ENCODE data around the gene KLHL26. TPM values are rescaled to one million over a fixed set of nuclear protein-coding genes. Genes with fewer than 3 reads are reported as not detected.

Gene KLHL26
- total and polyA plus RNA-seq, 9 of the 15 experiments (the other 6 are each of a cell fraction or from before 2014, with no cell fraction given): 0.13 to 13.3 (median 1.4) TPM

DNA sequence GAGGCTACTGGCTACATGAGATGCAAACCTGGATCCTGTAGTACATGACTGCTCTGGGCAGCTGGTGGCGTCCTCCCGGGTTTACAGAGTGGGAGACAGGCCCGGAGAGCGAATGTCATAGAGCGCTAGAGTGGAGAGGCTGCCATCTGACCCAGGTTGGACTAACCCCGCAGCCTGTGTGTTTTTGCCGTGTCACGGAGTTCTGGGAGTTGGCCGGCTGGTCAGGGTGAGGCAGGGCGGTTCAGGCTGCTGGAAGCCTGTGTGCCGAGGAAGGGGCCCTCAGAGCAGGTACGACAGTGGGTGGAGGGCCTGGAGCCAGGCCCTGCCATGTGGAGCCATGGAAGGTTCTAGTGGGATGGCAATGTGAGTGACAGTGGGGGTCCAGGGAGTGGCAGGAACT, 59.2 kb downstream of the KLHL26 start (continued):
- TF ChIP-seq, protein P1, sequence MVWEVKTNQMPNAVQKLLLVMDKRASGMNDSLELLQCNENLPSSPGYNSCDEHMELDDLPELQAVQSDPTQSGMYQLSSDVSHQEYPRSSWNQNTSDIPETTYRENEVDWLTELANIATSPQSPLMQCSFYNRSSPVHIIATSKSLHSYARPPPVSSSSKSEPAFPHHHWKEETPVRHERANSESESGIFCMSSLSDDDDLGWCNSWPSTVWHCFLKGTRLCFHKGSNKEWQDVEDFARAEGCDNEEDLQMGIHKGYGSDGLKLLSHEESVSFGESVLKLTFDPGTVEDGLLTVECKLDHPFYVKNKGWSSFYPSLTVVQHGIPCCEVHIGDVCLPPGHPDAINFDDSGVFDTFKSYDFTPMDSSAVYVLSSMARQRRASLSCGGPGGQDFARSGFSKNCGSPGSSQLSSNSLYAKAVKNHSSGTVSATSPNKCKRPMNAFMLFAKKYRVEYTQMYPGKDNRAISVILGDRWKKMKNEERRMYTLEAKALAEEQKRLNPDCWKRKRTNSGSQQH (CRISPR knock-in tag; IDR thresholded peaks at IDR 0.05): no peak
- no peak for TF ChIP-seq ZNF12 (CRISPR knock-in tag; IDR thresholded peaks at IDR 0.05)
- peak; percentile 54; the same call in 1 of the 2 replicates for TF ChIP-seq MAFG (tag; conservative IDR thresholded peaks at IDR 0.05)
- no peak for TF ChIP-seq MED1 (CRISPR knock-in tag; IDR thresholded peaks at IDR 0.05; ENCODE audit: borderline replicate concordance)
- TF ChIP-seq, protein P2, sequence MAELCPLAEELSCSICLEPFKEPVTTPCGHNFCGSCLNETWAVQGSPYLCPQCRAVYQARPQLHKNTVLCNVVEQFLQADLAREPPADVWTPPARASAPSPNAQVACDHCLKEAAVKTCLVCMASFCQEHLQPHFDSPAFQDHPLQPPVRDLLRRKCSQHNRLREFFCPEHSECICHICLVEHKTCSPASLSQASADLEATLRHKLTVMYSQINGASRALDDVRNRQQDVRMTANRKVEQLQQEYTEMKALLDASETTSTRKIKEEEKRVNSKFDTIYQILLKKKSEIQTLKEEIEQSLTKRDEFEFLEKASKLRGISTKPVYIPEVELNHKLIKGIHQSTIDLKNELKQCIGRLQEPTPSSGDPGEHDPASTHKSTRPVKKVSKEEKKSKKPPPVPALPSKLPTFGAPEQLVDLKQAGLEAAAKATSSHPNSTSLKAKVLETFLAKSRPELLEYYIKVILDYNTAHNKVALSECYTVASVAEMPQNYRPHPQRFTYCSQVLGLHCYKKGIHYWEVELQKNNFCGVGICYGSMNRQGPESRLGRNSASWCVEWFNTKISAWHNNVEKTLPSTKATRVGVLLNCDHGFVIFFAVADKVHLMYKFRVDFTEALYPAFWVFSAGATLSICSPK (IDR thresholded peaks at IDR 0.05; ENCODE audit: borderline replicate concordance): no peak
- no peak for TF ChIP-seq SRSF9 (IDR thresholded peaks at IDR 0.05; ENCODE audit: borderline replicate concordance, low read depth, low read length)
- no peak for TF ChIP-seq CBFA2T3 (IDR thresholded peaks at IDR 0.05)
- TF ChIP-seq, protein P3, sequence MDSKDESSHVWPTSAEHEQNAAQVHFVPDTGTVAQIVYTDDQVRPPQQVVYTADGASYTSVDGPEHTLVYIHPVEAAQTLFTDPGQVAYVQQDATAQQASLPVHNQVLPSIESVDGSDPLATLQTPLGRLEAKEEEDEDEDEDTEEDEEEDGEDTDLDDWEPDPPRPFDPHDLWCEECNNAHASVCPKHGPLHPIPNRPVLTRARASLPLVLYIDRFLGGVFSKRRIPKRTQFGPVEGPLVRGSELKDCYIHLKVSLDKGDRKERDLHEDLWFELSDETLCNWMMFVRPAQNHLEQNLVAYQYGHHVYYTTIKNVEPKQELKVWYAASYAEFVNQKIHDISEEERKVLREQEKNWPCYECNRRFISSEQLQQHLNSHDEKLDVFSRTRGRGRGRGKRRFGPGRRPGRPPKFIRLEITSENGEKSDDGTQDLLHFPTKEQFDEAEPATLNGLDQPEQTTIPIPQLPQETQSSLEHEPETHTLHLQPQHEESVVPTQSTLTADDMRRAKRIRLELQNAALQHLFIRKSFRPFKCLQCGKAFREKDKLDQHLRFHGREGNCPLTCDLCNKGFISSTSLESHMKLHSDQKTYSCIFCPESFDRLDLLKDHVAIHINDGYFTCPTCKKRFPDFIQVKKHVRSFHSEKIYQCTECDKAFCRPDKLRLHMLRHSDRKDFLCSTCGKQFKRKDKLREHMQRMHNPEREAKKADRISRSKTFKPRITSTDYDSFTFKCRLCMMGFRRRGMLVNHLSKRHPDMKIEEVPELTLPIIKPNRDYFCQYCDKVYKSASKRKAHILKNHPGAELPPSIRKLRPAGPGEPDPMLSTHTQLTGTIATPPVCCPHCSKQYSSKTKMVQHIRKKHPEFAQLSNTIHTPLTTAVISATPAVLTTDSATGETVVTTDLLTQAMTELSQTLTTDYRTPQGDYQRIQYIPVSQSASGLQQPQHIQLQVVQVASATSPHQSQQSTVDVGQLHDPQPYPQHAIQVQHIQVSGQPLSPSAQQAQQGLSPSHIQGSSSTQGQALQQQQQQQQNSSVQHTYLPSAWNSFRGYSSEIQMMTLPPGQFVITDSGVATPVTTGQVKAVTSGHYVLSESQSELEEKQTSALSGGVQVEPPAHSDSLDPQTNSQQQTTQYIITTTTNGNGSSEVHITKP (IDR thresholded peaks at IDR 0.05; ENCODE audit: partially characterized antibody): peak; percentile 30
- TF ChIP-seq ZNF589 (CRISPR knock-in tag; IDR thresholded peaks at IDR 0.05; ENCODE audit: low read depth): no peak
- TF ChIP-seq, protein P4, sequence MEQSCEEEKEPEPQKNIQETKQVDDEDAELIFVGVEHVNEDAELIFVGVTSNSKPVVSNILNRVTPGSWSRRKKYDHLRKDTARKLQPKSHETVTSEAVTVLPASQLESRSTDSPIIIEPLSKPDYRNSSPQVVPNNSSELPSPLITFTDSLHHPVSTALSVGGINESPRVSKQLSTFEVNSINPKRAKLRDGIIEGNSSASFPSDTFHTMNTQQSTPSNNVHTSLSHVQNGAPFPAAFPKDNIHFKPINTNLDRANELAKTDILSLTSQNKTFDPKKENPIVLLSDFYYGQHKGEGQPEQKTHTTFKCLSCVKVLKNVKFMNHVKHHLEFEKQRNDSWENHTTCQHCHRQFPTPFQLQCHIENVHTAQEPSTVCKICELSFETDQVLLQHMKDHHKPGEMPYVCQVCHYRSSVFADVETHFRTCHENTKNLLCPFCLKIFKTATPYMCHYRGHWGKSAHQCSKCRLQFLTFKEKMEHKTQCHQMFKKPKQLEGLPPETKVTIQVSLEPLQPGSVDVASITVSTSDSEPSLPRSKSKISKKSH (CRISPR knock-in tag; IDR thresholded peaks at IDR 0.05): no peak
- no peak for TF ChIP-seq SIX5 (IDR thresholded peaks at IDR 0.05; ENCODE audit: borderline replicate concordance in 1 of 2, insufficient read depth in 1 of 2, low read depth in 1 of 2, low read length in 2 of 2)
- TF ChIP-seq L3MBTL2 (IDR thresholded peaks at IDR 0.05): no peak
- TF ChIP-seq ZNF121 (CRISPR knock-in tag; conservative IDR thresholded peaks at IDR 0.05): no peak
- no peak for TF ChIP-seq ZNF583 (CRISPR knock-in tag; IDR thresholded peaks at IDR 0.05)
- TF ChIP-seq, protein P5, sequence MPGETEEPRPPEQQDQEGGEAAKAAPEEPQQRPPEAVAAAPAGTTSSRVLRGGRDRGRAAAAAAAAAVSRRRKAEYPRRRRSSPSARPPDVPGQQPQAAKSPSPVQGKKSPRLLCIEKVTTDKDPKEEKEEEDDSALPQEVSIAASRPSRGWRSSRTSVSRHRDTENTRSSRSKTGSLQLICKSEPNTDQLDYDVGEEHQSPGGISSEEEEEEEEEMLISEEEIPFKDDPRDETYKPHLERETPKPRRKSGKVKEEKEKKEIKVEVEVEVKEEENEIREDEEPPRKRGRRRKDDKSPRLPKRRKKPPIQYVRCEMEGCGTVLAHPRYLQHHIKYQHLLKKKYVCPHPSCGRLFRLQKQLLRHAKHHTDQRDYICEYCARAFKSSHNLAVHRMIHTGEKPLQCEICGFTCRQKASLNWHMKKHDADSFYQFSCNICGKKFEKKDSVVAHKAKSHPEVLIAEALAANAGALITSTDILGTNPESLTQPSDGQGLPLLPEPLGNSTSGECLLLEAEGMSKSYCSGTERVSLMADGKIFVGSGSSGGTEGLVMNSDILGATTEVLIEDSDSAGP (CRISPR knock-in tag; IDR thresholded peaks at IDR 0.05): no peak
- no peak for TF ChIP-seq NONO (IDR thresholded peaks at IDR 0.05; ENCODE audit: low read depth in 2 of 2, low read length in 1 of 2)
- TF ChIP-seq C11orf30 (IDR thresholded peaks at IDR 0.05; ENCODE audit: low read depth): peak; percentile 72
- no peak for TF ChIP-seq PML (IDR thresholded peaks at IDR 0.05; ENCODE audit: low read length)
- no peak for TF ChIP-seq FUS (optimal IDR thresholded peaks at IDR 0.05; ENCODE audit: low read depth, low read length)
- peak; percentile 61; the same call in 1 of the 2 replicates for TF ChIP-seq NFE2 (IDR thresholded peaks at IDR 0.05; ENCODE audit: low read depth)
